ENCODE measurements around the gene FITM2.

DNA sequence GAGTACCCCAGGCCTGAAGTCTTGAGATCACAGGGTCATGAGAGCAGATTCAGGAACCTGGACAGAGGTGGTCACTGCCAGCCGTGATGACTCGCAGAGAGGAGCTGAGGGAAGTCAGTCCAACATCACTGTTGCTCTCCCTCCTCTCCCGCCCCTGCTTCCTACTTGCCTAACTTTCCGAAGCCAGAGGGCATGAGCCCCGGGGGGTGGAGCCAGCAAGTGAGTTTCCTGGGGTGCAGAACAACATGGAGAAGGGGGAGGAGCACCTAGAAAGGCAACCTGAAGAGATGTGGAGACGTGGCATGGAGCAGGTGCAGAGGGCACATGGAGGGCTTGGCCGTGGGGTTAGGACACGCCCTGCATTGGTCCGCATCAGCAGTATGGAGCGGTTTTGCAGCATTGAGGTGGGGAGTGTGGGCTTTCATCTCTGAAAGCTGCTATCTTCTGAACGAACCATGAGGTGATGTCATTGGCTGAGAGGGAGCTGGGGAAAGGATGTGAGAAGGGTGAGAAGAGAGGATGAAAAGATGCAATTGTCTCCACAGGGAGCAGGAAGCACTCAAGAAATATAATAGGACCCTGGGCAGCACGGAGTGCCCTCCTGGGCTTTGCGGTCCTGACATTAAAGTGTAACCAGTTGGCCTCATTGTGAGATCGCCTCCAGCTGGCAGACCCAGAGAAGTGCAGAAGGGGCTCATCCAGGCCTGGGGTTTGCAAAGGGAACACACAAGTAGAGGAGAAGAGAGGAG is 38.9 kb downstream of the FITM2 start:
- TF ChIP-seq, protein P1, sequence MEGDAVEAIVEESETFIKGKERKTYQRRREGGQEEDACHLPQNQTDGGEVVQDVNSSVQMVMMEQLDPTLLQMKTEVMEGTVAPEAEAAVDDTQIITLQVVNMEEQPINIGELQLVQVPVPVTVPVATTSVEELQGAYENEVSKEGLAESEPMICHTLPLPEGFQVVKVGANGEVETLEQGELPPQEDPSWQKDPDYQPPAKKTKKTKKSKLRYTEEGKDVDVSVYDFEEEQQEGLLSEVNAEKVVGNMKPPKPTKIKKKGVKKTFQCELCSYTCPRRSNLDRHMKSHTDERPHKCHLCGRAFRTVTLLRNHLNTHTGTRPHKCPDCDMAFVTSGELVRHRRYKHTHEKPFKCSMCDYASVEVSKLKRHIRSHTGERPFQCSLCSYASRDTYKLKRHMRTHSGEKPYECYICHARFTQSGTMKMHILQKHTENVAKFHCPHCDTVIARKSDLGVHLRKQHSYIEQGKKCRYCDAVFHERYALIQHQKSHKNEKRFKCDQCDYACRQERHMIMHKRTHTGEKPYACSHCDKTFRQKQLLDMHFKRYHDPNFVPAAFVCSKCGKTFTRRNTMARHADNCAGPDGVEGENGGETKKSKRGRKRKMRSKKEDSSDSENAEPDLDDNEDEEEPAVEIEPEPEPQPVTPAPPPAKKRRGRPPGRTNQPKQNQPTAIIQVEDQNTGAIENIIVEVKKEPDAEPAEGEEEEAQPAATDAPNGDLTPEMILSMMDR (IDR thresholded peaks at IDR 0.05; ENCODE audit: extremely low read depth in 1 of 2, insufficient read depth in 1 of 2, low read depth in 1 of 2, low read length in 2 of 2) = peak in 1 of 2 donors; percentile 19
- TF ChIP-seq EZH2 (IDR thresholded peaks at IDR 0.05; ENCODE audit: borderline replicate concordance, low read depth, low read length, severe bottlenecking) (no peak), POLR2A (IDR thresholded peaks at IDR 0.05; ENCODE audit: low read depth, low read length) (no peak), FOS (IDR thresholded peaks at IDR 0.05; ENCODE audit: borderline replicate concordance, insufficient read depth, low read length) (no peak)
